Type B pancreatic cell (in vitro differentiated cells): ENCODE measurements around the gene SUPT20H. TPM values are rescaled to one million over a fixed set of nuclear protein-coding genes. Genes with fewer than 3 reads are reported as not detected.

ENCODE experiments used
- DNase-seq: peaks from one replicate; pipeline ENCODE4 v3.0.0; 2021; ENCODE audit warnings: mixed read lengths; ENCODE audit not compliant: unreplicated experiment; ENCODE audit errors: extremely low spot score
- H3K27ac Mint-ChIP-seq: 2 replicates; pipeline ENCODE4 v1.8.0; 2021; ENCODE audit warnings: mild to moderate bottlenecking, mixed read lengths
- H3K27me3 Mint-ChIP-seq: 2 replicates; pipeline ENCODE4 v1.8.0; 2021; ENCODE audit warnings: mixed read lengths
- H3K36me3 Mint-ChIP-seq: 2 replicates; pipeline ENCODE4 v1.8.0; 2021; ENCODE audit warnings: mixed read lengths
- H3K4me1 Mint-ChIP-seq: one replicate; pipeline ENCODE4 v1.8.0; 2021; ENCODE audit warnings: mixed read lengths; ENCODE audit not compliant: unreplicated experiment
- H3K4me3 Mint-ChIP-seq: 2 replicates; pipeline ENCODE4 v1.8.0; 2021; ENCODE audit warnings: mild to moderate bottlenecking, mixed read lengths
- H3K9me3 Mint-ChIP-seq: 2 replicates; pipeline ENCODE4 v1.8.0; 2021; ENCODE audit warnings: mixed read lengths
- total RNA-seq: library from RNA; stranded (reverse); gene quantifications from 2 replicates; pipeline ENCODE4 v1.2.1, GENCODE V29; 2021; ENCODE audit warnings: low replicate concordance
- TF ChIP-seq, protein P1 (sequence below): fragments of 200-600 bp; sonication (generic); conservative IDR thresholded peaks from 2 replicates; pipeline ENCODE4 v1.5.0; 2021; ENCODE audit warnings: antibody characterized with exemption, mild to moderate bottlenecking

SUPT20H gene
- total RNA-seq, 1 donor from 2014 or later: 91.0 TPM

DNA sequence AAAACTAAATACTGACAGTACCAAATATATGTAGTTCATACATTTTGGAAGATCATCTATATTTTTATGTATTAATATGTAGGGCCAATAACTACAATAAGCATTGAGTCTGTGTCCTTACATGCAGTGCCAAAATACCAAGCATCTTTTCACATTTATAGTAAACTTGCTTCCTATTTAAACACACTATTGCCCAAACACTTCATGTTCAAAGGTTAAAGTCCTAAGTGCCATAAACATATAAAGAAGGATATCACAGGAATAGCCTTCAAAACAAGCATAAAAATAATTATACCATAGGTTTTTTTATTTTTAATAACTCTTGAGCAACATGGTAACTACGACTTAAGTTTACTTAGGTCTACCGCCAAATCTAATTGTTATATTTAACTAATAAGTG is 31.8 kb downstream of the SUPT20H start:
- H3K27ac Mint-ChIP-seq: no peak overlapping the region
- peaks cover 20% of the 10 kb centered on the region for H3K36me3 Mint-ChIP-seq
- DNase-seq: no peak
- TF ChIP-seq, protein P1, sequence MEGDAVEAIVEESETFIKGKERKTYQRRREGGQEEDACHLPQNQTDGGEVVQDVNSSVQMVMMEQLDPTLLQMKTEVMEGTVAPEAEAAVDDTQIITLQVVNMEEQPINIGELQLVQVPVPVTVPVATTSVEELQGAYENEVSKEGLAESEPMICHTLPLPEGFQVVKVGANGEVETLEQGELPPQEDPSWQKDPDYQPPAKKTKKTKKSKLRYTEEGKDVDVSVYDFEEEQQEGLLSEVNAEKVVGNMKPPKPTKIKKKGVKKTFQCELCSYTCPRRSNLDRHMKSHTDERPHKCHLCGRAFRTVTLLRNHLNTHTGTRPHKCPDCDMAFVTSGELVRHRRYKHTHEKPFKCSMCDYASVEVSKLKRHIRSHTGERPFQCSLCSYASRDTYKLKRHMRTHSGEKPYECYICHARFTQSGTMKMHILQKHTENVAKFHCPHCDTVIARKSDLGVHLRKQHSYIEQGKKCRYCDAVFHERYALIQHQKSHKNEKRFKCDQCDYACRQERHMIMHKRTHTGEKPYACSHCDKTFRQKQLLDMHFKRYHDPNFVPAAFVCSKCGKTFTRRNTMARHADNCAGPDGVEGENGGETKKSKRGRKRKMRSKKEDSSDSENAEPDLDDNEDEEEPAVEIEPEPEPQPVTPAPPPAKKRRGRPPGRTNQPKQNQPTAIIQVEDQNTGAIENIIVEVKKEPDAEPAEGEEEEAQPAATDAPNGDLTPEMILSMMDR: no peak
- no peaks in the 10 kb centered on the region for H3K27me3 Mint-ChIP-seq
- no peak overlapping the region for H3K4me3 Mint-ChIP-seq
- H3K9me3 Mint-ChIP-seq: no peaks in the 10 kb centered on the region
- H3K4me1 Mint-ChIP-seq: no peaks in the 10 kb centered on the region

- no peak overlapping the region for H3K4me3 Mint-ChIP-seq
- no peaks in the 10 kb centered on the region for H3K27me3 Mint-ChIP-seq
- TF ChIP-seq, protein P1: no peak
- peaks cover 20% of the 10 kb centered on the region for H3K36me3 Mint-ChIP-seq
- DNase-seq: no peak
- H3K9me3 Mint-ChIP-seq: no peaks in the 10 kb centered on the region
- no peaks in the 10 kb centered on the region for H3K4me1 Mint-ChIP-seq
- H3K27ac Mint-ChIP-seq: no peak overlapping the region
Observed at GRCh38 chr13:37026771-37027170, 32.7 kb downstream of the SUPT20H start.

DNA sequence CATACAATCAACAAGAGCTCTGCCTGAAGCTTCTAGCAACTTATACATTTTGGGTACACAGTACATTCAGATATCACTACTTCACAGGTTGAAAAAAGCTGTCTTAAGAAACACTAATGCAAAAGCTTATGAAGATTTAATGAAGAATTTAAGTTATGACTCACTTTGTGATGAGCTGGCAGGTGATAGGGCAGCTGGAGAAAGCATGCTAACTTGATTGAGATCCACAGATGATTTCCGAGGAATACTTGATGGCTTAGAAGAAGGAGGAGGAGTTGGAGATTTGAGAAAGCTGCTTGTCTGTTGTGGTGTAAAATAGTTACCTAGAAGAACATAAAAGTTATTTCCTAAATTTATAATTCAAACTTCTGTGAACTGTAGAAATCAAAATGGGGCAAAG is 35.6 kb downstream of the SUPT20H start:
- Mint-ChIP-seq H3K4me3 (no peak overlapping the region), H3K4me1 (no peaks in the 10 kb centered on the region), H3K27ac (no peak overlapping the region), H3K27me3 (no peaks in the 10 kb centered on the region), H3K36me3 (peaks cover 17% of the 10 kb centered on the region), H3K9me3 (no peaks in the 10 kb centered on the region)
- TF ChIP-seq, protein P1: no peak
- DNase-seq: no peak

DNA sequence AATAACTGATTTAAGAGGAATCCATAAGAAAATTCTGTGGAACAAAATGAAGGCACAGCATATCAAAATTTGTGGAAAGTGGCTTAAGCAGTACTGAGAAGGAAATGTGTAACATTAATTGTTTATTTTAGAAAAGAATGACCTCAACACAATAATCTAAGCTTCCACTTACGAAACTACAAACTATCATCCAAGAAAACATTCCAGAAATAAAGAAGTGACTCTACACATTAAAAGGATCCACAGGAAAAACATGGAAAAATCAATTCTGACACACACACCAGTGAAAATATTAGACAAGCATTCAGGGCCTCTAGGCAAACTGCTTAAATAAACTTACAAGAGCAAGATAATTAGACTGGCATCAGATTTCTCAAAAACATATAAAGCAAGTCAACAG is 44.9 kb downstream of the SUPT20H start:
- Mint-ChIP-seq H3K4me1 (no peaks in the 10 kb centered on the region), H3K9me3 (no peaks in the 10 kb centered on the region)

DNA sequence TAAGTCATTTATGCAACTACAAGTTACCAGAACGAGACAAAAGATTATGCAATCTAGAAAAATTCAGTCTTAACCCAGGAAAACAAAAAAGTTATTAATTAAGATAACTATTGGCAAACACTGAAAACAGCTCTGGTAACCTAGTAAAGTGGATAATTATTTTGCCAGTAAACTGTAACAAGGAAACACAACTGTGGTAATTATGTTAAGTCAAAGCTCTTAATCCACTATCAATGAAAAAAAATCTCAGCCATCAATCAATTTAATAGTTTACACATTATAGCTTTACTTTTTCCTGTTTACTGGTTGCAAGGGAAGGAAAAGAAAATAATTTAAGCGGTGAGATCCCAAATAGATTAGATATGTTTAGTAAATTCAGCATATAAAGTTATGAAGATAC is 47.7 kb downstream of the SUPT20H start:
- H3K4me1 Mint-ChIP-seq: no peaks in the 10 kb centered on the region
- H3K4me3 Mint-ChIP-seq: no peak overlapping the region
- TF ChIP-seq, protein P1: no peak
- no peak overlapping the region for H3K27ac Mint-ChIP-seq
- no peaks in the 10 kb centered on the region for H3K27me3 Mint-ChIP-seq
- H3K9me3 Mint-ChIP-seq: no peaks in the 10 kb centered on the region
- no peak for DNase-seq
- peaks cover 40% of the 10 kb centered on the region for H3K36me3 Mint-ChIP-seq

More for the DNA sequence above, 44.9 kb downstream of the SUPT20H start:
- no peak overlapping the region for H3K4me3 Mint-ChIP-seq
- H3K27me3 Mint-ChIP-seq: no peaks in the 10 kb centered on the region
- no peak overlapping the region for H3K27ac Mint-ChIP-seq
- peaks cover 39% of the 10 kb centered on the region for H3K36me3 Mint-ChIP-seq
- no peak for DNase-seq
- TF ChIP-seq, protein P1: no peak

DNA sequence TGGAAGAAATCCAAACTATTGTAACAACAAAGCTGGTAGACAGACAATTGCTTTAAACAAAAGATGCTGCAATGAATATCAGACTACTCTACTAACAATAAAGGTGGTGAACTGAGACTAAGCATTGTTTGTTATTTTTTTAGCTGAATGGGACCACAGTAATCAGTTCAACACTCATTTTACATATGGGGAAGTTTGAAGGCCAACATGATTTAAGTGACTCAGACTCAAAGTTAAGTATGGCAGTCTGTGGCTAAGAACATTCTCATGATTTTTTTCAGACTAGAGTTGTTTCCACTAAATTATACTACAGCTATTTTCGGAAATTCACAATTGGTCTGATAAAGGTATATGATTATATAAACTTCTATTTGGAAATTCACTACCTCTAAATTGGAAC is 48.5 kb downstream of the SUPT20H start:
- no peaks in the 10 kb centered on the region for H3K4me1 Mint-ChIP-seq
- no peak overlapping the region for H3K27ac Mint-ChIP-seq
- no peak for DNase-seq
- H3K27me3 Mint-ChIP-seq: no peaks in the 10 kb centered on the region
- TF ChIP-seq, protein P1: no peak
- H3K9me3 Mint-ChIP-seq: no peaks in the 10 kb centered on the region
- H3K4me3 Mint-ChIP-seq: no peak overlapping the region
- H3K36me3 Mint-ChIP-seq: peaks cover 35% of the 10 kb centered on the region
